PC-9 (cell line): Measurements from ENCODE around the gene ASB16.

Source experiments
- CTCF ChIP-seq: fragments of 200-600 bp; sonication (generic); conservative IDR thresholded peaks from 2 replicates; pipeline ENCODE4 v1.6.1; 2017; ENCODE audit warnings: mixed run types, antibody characterized with exemption, mild to moderate bottlenecking, moderate library complexity
- EZH2 ChIP-seq: fragments of 200-600 bp; sonication (generic); IDR thresholded peaks from 2 replicates; pipeline ENCODE4 v1.8.0; 2017; ENCODE audit warnings: antibody characterized with exemption, low read depth

DNA sequence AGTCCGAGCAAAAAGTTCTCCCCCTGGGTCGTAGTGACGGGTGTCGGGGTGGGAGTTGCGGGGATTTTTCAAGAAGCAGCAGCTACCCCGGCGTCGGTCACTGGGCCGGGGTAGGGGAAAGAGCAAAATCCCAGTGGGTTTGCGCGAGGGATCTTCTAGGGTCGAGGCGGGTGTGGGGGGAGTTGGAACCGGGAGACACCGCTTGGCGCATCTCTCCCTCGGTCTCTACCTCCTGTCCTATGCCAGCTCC, 51.3 kb downstream of the ASB16 start:
- TF ChIP-seq CTCF (no peak), EZH2 (no peak)
